Osteocyte (in vitro differentiated cells): ENCODE results near the gene GRAMD4. TPM values are rescaled to one million over a fixed set of nuclear protein-coding genes. Genes with fewer than 3 reads are reported as not detected.

Source experiments
- DNase-seq: peaks from one replicate; pipeline ENCODE4 v3.0.0; 2021; ENCODE audit warnings: mixed read lengths; ENCODE audit not compliant: unreplicated experiment; ENCODE audit errors: extremely low spot score
- H3K27ac Mint-ChIP-seq: one replicate; pipeline ENCODE4 v1.8.0; 2021; ENCODE audit warnings: mild to moderate bottlenecking, mixed read lengths; ENCODE audit not compliant: unreplicated experiment
- H3K27me3 Mint-ChIP-seq: one replicate; pipeline ENCODE4 v1.8.0; 2021; ENCODE audit warnings: mixed read lengths; ENCODE audit not compliant: unreplicated experiment
- H3K36me3 Mint-ChIP-seq: one replicate; pipeline ENCODE4 v1.8.0; 2021; ENCODE audit warnings: mixed read lengths; ENCODE audit not compliant: unreplicated experiment
- H3K4me1 Mint-ChIP-seq: one replicate; pipeline ENCODE4 v1.8.0; 2021; ENCODE audit warnings: mixed read lengths; ENCODE audit not compliant: unreplicated experiment
- H3K4me3 Mint-ChIP-seq: one replicate; pipeline ENCODE4 v1.8.0; 2021; ENCODE audit warnings: mild to moderate bottlenecking, moderate library complexity, mixed read lengths; ENCODE audit not compliant: unreplicated experiment
- H3K9me3 Mint-ChIP-seq: one replicate; pipeline ENCODE4 v1.8.0; 2021; ENCODE audit warnings: mixed read lengths; ENCODE audit not compliant: unreplicated experiment
- total RNA-seq: library from RNA; stranded (reverse); gene quantifications from 2 replicates; pipeline ENCODE4 v1.2.1, GENCODE V29; 2021
- TF ChIP-seq, protein P1 (sequence below): fragments of 200-600 bp; sonication (generic); IDR thresholded peaks from 2 replicates; pipeline ENCODE4 v1.5.0; 2021; ENCODE audit warnings: antibody characterized with exemption, mild to moderate bottlenecking, moderate library complexity

GRAMD4 gene
- total RNA-seq, 1 donor from 2014 or later: 37.4 TPM

DNA sequence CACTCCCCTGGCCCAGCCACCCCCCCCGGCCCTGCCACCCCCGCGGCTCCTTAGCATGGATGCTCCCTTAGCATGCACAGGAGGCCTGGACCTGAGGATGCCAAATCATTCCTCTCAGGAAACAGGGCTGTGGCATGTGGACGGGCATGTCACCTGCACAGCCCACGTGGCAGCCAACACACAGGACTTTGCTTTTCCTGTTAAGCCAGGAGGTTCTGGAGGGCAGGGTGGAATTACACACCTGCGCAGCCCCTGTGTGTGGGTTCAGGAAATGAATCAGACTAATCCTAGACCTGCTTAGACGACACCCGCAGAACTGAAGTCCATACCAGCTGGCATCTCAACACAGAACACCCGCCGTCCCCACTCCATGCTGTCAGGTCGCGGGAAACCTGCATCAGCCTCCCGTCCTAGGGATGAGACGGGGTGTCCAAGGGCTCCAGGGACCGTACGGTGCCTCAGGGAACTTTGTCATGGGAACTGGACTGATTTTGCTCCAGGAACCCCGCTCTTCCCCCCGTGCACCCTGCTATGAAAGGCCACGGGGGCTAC is 107.7 kb downstream of the GRAMD4 start:
- TF ChIP-seq, protein P1, sequence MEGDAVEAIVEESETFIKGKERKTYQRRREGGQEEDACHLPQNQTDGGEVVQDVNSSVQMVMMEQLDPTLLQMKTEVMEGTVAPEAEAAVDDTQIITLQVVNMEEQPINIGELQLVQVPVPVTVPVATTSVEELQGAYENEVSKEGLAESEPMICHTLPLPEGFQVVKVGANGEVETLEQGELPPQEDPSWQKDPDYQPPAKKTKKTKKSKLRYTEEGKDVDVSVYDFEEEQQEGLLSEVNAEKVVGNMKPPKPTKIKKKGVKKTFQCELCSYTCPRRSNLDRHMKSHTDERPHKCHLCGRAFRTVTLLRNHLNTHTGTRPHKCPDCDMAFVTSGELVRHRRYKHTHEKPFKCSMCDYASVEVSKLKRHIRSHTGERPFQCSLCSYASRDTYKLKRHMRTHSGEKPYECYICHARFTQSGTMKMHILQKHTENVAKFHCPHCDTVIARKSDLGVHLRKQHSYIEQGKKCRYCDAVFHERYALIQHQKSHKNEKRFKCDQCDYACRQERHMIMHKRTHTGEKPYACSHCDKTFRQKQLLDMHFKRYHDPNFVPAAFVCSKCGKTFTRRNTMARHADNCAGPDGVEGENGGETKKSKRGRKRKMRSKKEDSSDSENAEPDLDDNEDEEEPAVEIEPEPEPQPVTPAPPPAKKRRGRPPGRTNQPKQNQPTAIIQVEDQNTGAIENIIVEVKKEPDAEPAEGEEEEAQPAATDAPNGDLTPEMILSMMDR: no peak
- Mint-ChIP-seq H3K4me3 (no peak overlapping the region), H3K4me1 (peaks cover 32% of the 10 kb centered on the region), H3K27ac (no peak overlapping the region), H3K36me3 (peaks cover 14% of the 10 kb centered on the region), H3K9me3 (no peaks in the 10 kb centered on the region), H3K27me3 (no peaks in the 10 kb centered on the region)
- DNase-seq: no peak

DNA sequence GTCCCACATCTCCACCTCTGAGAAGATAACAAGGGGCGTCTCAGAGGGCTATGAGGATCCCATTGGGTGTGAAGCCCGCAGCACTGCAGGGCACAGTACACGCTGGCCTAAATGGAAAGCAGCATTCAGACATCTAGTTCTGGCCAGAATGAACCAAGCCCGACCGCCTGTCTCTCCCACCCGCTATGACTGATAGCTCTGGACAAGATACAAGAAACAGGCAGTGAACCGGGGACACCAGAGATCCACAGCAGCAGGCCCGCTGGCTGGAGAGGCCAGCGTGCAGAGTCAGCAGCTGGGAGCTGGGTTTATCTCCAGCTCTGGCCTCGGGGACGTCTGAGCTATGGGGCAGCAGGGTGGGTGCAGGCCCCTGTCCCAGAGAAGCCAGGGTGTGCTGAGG is 108.3 kb downstream of the GRAMD4 start:
- Mint-ChIP-seq H3K9me3 (no peaks in the 10 kb centered on the region), H3K27me3 (no peaks in the 10 kb centered on the region), H3K36me3 (peaks cover 14% of the 10 kb centered on the region), H3K4me1 (peaks cover 32% of the 10 kb centered on the region), H3K4me3 (no peak overlapping the region), H3K27ac (peak overlapping the region; percentile 10)
- no peak for DNase-seq
- TF ChIP-seq, protein P1: no peak

Other genes with a start within 250 kb of the GRAMD4 start
- gene CELSR1, start 82.8 kb upstream of the GRAMD4 start, total RNA-seq: 15.9 and 16.0 TPM in 2 replicates
- gene CERK, start 117.9 kb downstream of the GRAMD4 start, total RNA-seq: 38.4 and 41.6 TPM in 2 replicates
- gene TBC1D22A, start 142.3 kb downstream of the GRAMD4 start, total RNA-seq: 28.9 and 29.1 TPM in 2 replicates